Tibial nerve (tissue), 4 donors: ENCODE measurements around the gene CHKB. TPM values are rescaled to one million over a fixed set of nuclear protein-coding genes. Genes with fewer than 3 reads are reported as not detected.
A peak's percentile ranks its signal among the peaks of the same experiment; 100 is the strongest.
"Not testable (repeated sequence)": the region's sequence is repeated elsewhere in the genome, so short reads cannot be mapped to it uniquely, and the experiment has no call there.

Experiments used
- DNase-seq, 2 donors: peaks; one replicate each; pipeline ENCODE4 v3.0.0-alpha.2; 2019; ENCODE audit warnings: low spot score in 2 of 2
- H3K27ac ChIP-seq, 4 donors: fragments of 200-600 bp; sonication (generic) in 3 of 4; one replicate each; pipeline ENCODE4 v1.5.1; 2017 to 2019; ENCODE audit warnings: mild to moderate bottlenecking in 1 of 4
- H3K27me3 ChIP-seq, 2 donors: fragments of 200-600 bp; sonication (generic) in 1 of 2; one replicate each; pipeline versions ENCODE4 v1.5.1 to v1.6.0; 2017 to 2019
- H3K36me3 ChIP-seq, 3 donors: fragments of 200-600 bp; sonication (generic); one replicate each; pipeline ENCODE4 v1.5.1; 2018 to 2019
- H3K4me1 ChIP-seq, 4 donors: fragments of 200-600 bp; sonication (generic) in 3 of 4; one replicate each; pipeline ENCODE4 v1.5.1; 2017 to 2019
- H3K4me3 ChIP-seq, 4 donors: fragments of 200-600 bp; sonication (generic) in 3 of 4; one replicate each; pipeline ENCODE4 v1.5.1; 2017 to 2019; ENCODE audit warnings: mild to moderate bottlenecking in 1 of 4, moderate library complexity in 1 of 4
- H3K9me3 ChIP-seq, 4 donors: fragments of 200-600 bp; sonication (generic) in 3 of 4; one replicate each; pipeline ENCODE4 v1.5.1; 2017 to 2019
- CTCF ChIP-seq, 5 experiments: fragments of 200-600 bp in 3 of 5; fragments of 450-650 bp in 2 of 5; sonication (generic) in 3 of 5; IDR thresholded peaks; one replicate each; pipeline ENCODE4 v1.5.1; 2016 to 2019; ENCODE audit warnings: antibody characterized with exemption in 5 of 5, mild to moderate bottlenecking in 3 of 5, moderate library complexity in 2 of 5
- EP300 ChIP-seq, 2 donors: sonication (generic); formaldehyde crosslinking; IDR thresholded peaks; one replicate each; pipeline ENCODE4 v1.6.1; 2017; ENCODE audit warnings: antibody characterized with exemption in 2 of 2, mild to moderate bottlenecking in 1 of 2
- POLR2A ChIP-seq, 2 donors: fragments of 450-650 bp; IDR thresholded peaks; one replicate each; pipeline ENCODE4 v1.6.1; 2017; ENCODE audit warnings: antibody characterized with exemption in 2 of 2, mild to moderate bottlenecking in 2 of 2, moderate library complexity in 2 of 2
- WGBS, 2 donors: methylation state at CpG; one replicate each; pipeline ENCODE4 v1.1.5; 2018; 5-methylcytosine and 5-hydroxymethylcytosine counted together
- total RNA-seq, 4 donors: library from RNA; depleted of rRNA; stranded (reverse); fragments of >200 nt; gene quantifications; one replicate each; pipeline ENCODE4 v1.1.0, GENCODE V29; 2016

The CHKB gene
- total RNA-seq, 4 donors from 2014 or later, result 55.9 to 95.4 (median 74.4) TPM

- Histone ChIP-seq H3K4me3 (peak overlapping the region in 2 of 4 donors; percentile 23 to 37), H3K9me3 (no peaks in the 10 kb centered on the region), H3K36me3 (peaks cover 0 to 16% (median 0%) of the 10 kb centered on the region in 3 donors), H3K27ac (peak overlapping the region in 1 of 4 donors; percentile 72), H3K4me1 (peaks cover 0 to 26% (median 17%) of the 10 kb centered on the region in 4 donors), H3K27me3 (no peaks in the 10 kb centered on the region)
- TF ChIP-seq POLR2A (IDR thresholded peaks at IDR 0.05), result no peak
- TF ChIP-seq CTCF (IDR thresholded peaks at IDR 0.05), result peak in 2 of 5 experiments; percentile 67 to 89
- DNase-seq, result no peak
- 24 to 30% methylated on average over 25 of the region's 25 CpGs for WGBS, 2 donors
These were observed 38.1 kb upstream of the CHKB start for GRCh38 chr22:50620593-50621355.

GRCh38 chr22:50614296-50614695 lies 31.6 kb upstream of the CHKB start:
- H3K27ac ChIP-seq, DNase-seq, H3K9me3 ChIP-seq, H3K4me1 ChIP-seq, H3K36me3 ChIP-seq, H3K4me3 ChIP-seq: not testable (repeated sequence)
- 65 to 78% methylated on average over 3 of the region's 3 CpGs for WGBS, 2 donors
- peaks cover 0 to 51% of the 10 kb centered on the region in 2 donors for H3K27me3 ChIP-seq

GRCh38 chr22:50613291-50613981 lies 30.8 kb upstream of the CHKB start:
- WGBS, 2 donors, result 61 to 76% methylated on average over 22 of the region's 22 CpGs
- Histone ChIP-seq H3K36me3 (no peaks in the 10 kb centered on the region), H3K9me3 (no peaks in the 10 kb centered on the region), H3K4me1 (no peaks in the 10 kb centered on the region), H3K27me3 (peaks cover 0 to 51% of the 10 kb centered on the region in 2 donors), H3K4me3 (no peak overlapping the region), H3K27ac (peak overlapping the region in 1 of 4 donors; percentile 40)
- DNase-seq, result no peak
- TF ChIP-seq POLR2A (IDR thresholded peaks at IDR 0.05) (no peak), CTCF (IDR thresholded peaks at IDR 0.05) (no peak), EP300 (IDR thresholded peaks at IDR 0.05) (no peak)

- Histone ChIP-seq H3K36me3 (no peaks in the 10 kb centered on the region), H3K27ac (peak overlapping the region in 1 of 4 donors; percentile 40), H3K4me3 (no peak overlapping the region), H3K27me3 (peaks cover 0 to 55% of the 10 kb centered on the region in 2 donors), H3K9me3 (no peaks in the 10 kb centered on the region), H3K4me1 (no peaks in the 10 kb centered on the region)
- TF ChIP-seq EP300 (IDR thresholded peaks at IDR 0.05) (no peak), POLR2A (IDR thresholded peaks at IDR 0.05) (no peak), CTCF (IDR thresholded peaks at IDR 0.05) (no peak)
- WGBS, 2 donors, result 32 to 42% methylated on average over 24 to 31 of the region's 31 CpGs
- no peak for DNase-seq
These were observed 30.0 kb upstream of the CHKB start for GRCh38 chr22:50612528-50613221.

GRCh38 chr22:50612168-50612527 lies 29.5 kb upstream of the CHKB start:
- Histone ChIP-seq H3K4me3 (no peak overlapping the region), H3K27ac (no peak overlapping the region), H3K4me1 (no peaks in the 10 kb centered on the region), H3K27me3 (peaks cover 0 to 60% of the 10 kb centered on the region in 2 donors), H3K36me3 (no peaks in the 10 kb centered on the region), H3K9me3 (no peaks in the 10 kb centered on the region)
- TF ChIP-seq POLR2A (IDR thresholded peaks at IDR 0.05), result no peak
- no peak for TF ChIP-seq CTCF (IDR thresholded peaks at IDR 0.05)
- no peak for TF ChIP-seq EP300 (IDR thresholded peaks at IDR 0.05)
- WGBS, 2 donors, result 46 to 51% methylated on average over 6 of the region's 6 CpGs
- DNase-seq, result no peak
